Stomach (tissue), 4 donors: Measurements from ENCODE around the gene ATP2B2.

Experiments
- CTCF ChIP-seq, 7 experiments: fragments of 450-650 bp in 4 of 7; fragments of 200-600 bp in 3 of 7; sonication (generic) in 3 of 7; IDR thresholded peaks; one replicate each; pipeline ENCODE4 v1.5.1; 2016 to 2019; ENCODE audit warnings: antibody characterized with exemption in 7 of 7, control low read depth in 2 of 7, mild to moderate bottlenecking in 1 of 7
- POLR2A ChIP-seq, 4 donors: fragments of 450-650 bp; IDR thresholded peaks; one replicate each; pipeline ENCODE4 v1.6.1; 2016; ENCODE audit warnings: antibody characterized with exemption in 4 of 4, control low read depth in 2 of 4, mild to moderate bottlenecking in 1 of 4, moderate library complexity in 1 of 4
- POLR2AphosphoS5 ChIP-seq, 3 donors: sonication (generic); formaldehyde crosslinking; IDR thresholded peaks; one replicate each; pipeline ENCODE4 v1.6.1; 2016; ENCODE audit warnings: antibody characterized with exemption in 3 of 3

DNA sequence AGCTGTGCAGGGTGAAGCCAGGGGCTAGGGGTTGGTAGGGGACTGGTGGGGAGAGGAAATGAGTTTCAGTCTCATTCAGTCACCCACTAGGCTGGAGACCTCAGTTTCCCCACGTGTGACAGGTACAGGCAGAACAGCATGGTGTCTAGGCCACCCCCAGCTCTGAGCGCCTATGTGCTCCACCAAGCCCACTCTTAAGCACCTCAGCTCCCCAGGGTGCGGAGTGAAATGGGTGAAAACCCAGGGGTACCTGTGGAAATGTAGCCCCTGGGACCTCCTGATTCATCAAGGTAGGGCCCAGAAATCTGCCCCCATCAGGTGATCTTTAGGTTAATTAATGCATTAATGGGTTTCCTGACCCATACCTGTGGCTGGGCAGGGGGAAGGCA, 3.7 kb downstream of the ATP2B2 start:
- TF ChIP-seq CTCF (IDR thresholded peaks at IDR 0.05): no peak
- TF ChIP-seq POLR2AphosphoS5 (IDR thresholded peaks at IDR 0.05): no peak
- TF ChIP-seq POLR2A (IDR thresholded peaks at IDR 0.05): no peak
